Caco-2 (cell line): Measurements from ENCODE around the gene IL1F10. TPM values are rescaled to one million over a fixed set of nuclear protein-coding genes. Genes with fewer than 3 reads are reported as not detected.

Experiments used
- BruUV-seq: library from RNA; stranded (reverse); fragments of 400-500 nt; replicated peaks from 2 replicates; lab custom pipeline; 2021; lab: Mats Ljungman, UMichigan
- CTCF ChIA-PET: fragments of 300-600 bp; sonication (Branson Sonifier 250); formaldehyde crosslinking; loops from one replicate; lab custom pipeline; 2022; ENCODE audit warnings: antibody characterized with exemption; lab: Charles Lee
- POLR2A ChIA-PET: fragments of 300-600 bp; sonication (Branson Sonifier 250); formaldehyde crosslinking; loops from one replicate; lab custom pipeline; 2022; ENCODE audit warnings: antibody characterized with exemption; lab: Charles Lee
- DNase-seq, 2 experiments: peaks; one replicate each; pipeline versions ENCODE4 v3.0.0 to v3.0.0-alpha.2; 2020 to 2022
- H3K27me3 ChIP-seq: replicated peaks from 2 replicates; pipeline ENCODE4 v1.6.0; 2011; ENCODE audit warnings: low read length; ENCODE audit not compliant: control insufficient read depth, insufficient read depth
- H3K36me3 ChIP-seq: 2 replicates; pipeline ENCODE4 v1.5.1; 2011; ENCODE audit warnings: low read length; ENCODE audit not compliant: control insufficient read depth, insufficient read depth
- H3K4me1 ChIP-seq: fragments of 250-450 bp; sonication (Bioruptor Pico); 2 replicates; pipeline ENCODE4 v1.5.1; 2020; ENCODE audit warnings: mild to moderate bottlenecking
- H3K4me3 ChIP-seq: 2 replicates; pipeline ENCODE4 v1.5.1; 2011; ENCODE audit warnings: low read depth, mild to moderate bottlenecking, control low read depth, low read length
- H3K9me3 ChIP-seq: fragments of 250-450 bp; sonication (Bioruptor Pico); 2 replicates; pipeline ENCODE4 v1.5.1; 2020; ENCODE audit warnings: mild to moderate bottlenecking, moderate library complexity
- H3K27ac Mint-ChIP-seq: one replicate; pipeline ENCODE4 v1.8.0; 2022; ENCODE audit warnings: mixed read lengths; ENCODE audit not compliant: unreplicated experiment
- H3K27me3 Mint-ChIP-seq: one replicate; pipeline ENCODE4 v1.8.0; 2022; ENCODE audit warnings: mixed read lengths; ENCODE audit not compliant: insufficient read depth, unreplicated experiment
- H3K36me3 Mint-ChIP-seq: one replicate; pipeline ENCODE4 v1.8.0; 2022; ENCODE audit warnings: mild to moderate bottlenecking, mixed read lengths; ENCODE audit not compliant: insufficient read depth, unreplicated experiment
- H3K4me1 Mint-ChIP-seq: one replicate; pipeline ENCODE4 v1.8.0; 2022; ENCODE audit warnings: low read depth, mixed read lengths; ENCODE audit not compliant: unreplicated experiment
- H3K4me3 Mint-ChIP-seq: one replicate; pipeline ENCODE4 v1.8.0; 2022; ENCODE audit warnings: mild to moderate bottlenecking, moderate library complexity, mixed read lengths; ENCODE audit not compliant: unreplicated experiment
- H3K9me3 Mint-ChIP-seq: one replicate; pipeline ENCODE4 v1.8.0; 2022; ENCODE audit warnings: mixed read lengths; ENCODE audit not compliant: unreplicated experiment
- CTCF ChIP-seq, 2 experiments: fragments of 200-600 bp in 1 of 2; IDR thresholded peaks; 1 replicate in 1 of 2; 2 replicates in 1 of 2; pipeline versions ENCODE4 v1.5.1 to v1.8.0; 2011 to 2022; ENCODE audit warnings: antibody characterized with exemption in 1 of 2, control low read depth in 1 of 2, inconsistent platforms in 1 of 2, low read depth in 1 of 2, low read length in 1 of 2, mild to moderate bottlenecking in 1 of 2, moderate library complexity in 1 of 2; ENCODE audit not compliant: insufficient read depth in 1 of 2, severe bottlenecking in 1 of 2, unreplicated experiment in 1 of 2
- intact Hi-C: fragments of 100-400 bp; cut with micrococcal nuclease; formaldehyde crosslinking; loops from one replicate; pipeline ENCODE4 v1.10.0; 2022; ENCODE audit not compliant: unreplicated experiment
- total RNA-seq: library from RNA; stranded (reverse); gene quantifications from 2 replicates; pipeline ENCODE4 v1.2.3, GENCODE V29; 2022

IL1F10 gene
- total RNA-seq, 1 experiment from 2014 or later, result not detected

DNA sequence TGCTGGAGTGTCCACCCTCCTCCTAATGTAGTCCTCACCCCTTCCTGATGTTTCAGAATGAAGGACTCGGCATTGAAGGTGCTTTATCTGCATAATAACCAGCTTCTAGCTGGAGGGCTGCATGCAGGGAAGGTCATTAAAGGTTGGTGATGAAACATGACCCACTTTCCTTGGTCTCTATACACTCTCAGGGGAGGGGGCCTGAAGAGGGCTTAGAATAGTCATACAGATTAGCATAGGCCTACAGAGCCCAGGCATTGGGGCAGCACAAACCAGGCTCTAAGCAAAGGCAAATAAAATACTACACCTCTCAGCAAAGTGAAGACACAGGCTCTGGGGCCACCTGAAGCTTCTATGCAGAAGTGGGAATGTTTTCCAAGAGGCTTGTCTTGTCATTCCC lies 7.0 kb upstream of the IL1F10 start:
- ChIA-PET CTCF (no interaction called here), POLR2A (no interaction called here)
- Histone ChIP-seq H3K9me3 (peaks cover 8% of the 10 kb centered on the region), H3K36me3 (no peaks in the 10 kb centered on the region), H3K4me3 (no peak overlapping the region), H3K27me3 (no peaks in the 10 kb centered on the region), H3K4me1 (peaks cover 9% of the 10 kb centered on the region)
- Mint-ChIP-seq H3K4me1 (peaks cover 7% of the 10 kb centered on the region), H3K4me3 (no peak overlapping the region), H3K36me3 (no peaks in the 10 kb centered on the region), H3K9me3 (peaks cover 18% of the 10 kb centered on the region), H3K27me3 (no peaks in the 10 kb centered on the region), H3K27ac (no peak overlapping the region)
- TF ChIP-seq CTCF (IDR thresholded peaks at IDR 0.05; ENCODE audit: insufficient read depth in 1 of 2, low read depth in 1 of 2, low read length in 1 of 2, severe bottlenecking in 1 of 2, unreplicated experiment in 1 of 2), result no peak
- DNase-seq, result no peak
- intact Hi-C loops, result no loop called here
- no TSS peak for BruUV-seq

- no TSS peak for BruUV-seq
- Histone ChIP-seq H3K4me3 (no peak overlapping the region), H3K27me3 (no peaks in the 10 kb centered on the region), H3K9me3 (peaks cover 7% of the 10 kb centered on the region), H3K4me1 (peaks cover 9% of the 10 kb centered on the region), H3K36me3 (no peaks in the 10 kb centered on the region)
- no peaks in the 10 kb centered on the region for H3K36me3 Mint-ChIP-seq
- H3K27ac Mint-ChIP-seq, result no peak overlapping the region
- TF ChIP-seq CTCF (IDR thresholded peaks at IDR 0.05; ENCODE audit: insufficient read depth in 1 of 2, low read depth in 1 of 2, low read length in 1 of 2, severe bottlenecking in 1 of 2, unreplicated experiment in 1 of 2), result no peak
- intact Hi-C loops, result no loop called here
- CTCF ChIA-PET, result no interaction called here
- peaks cover 13% of the 10 kb centered on the region for H3K9me3 Mint-ChIP-seq
- H3K4me3 Mint-ChIP-seq, result no peak overlapping the region
- no peaks in the 10 kb centered on the region for H3K27me3 Mint-ChIP-seq
- DNase-seq, result no peak
- POLR2A ChIA-PET, result no interaction called here
- peaks cover 7% of the 10 kb centered on the region for H3K4me1 Mint-ChIP-seq
These were observed 6.5 kb upstream of the IL1F10 start for GRCh38 chr2:113061241-113061640.

- Histone ChIP-seq H3K9me3 (peaks cover 7% of the 10 kb centered on the region), H3K27me3 (no peaks in the 10 kb centered on the region), H3K4me1 (peaks cover 9% of the 10 kb centered on the region), H3K36me3 (no peaks in the 10 kb centered on the region), H3K4me3 (no peak overlapping the region)
- Mint-ChIP-seq H3K27me3 (no peaks in the 10 kb centered on the region), H3K27ac (no peak overlapping the region), H3K9me3 (peaks cover 14% of the 10 kb centered on the region), H3K4me1 (peaks cover 7% of the 10 kb centered on the region), H3K36me3 (no peaks in the 10 kb centered on the region), H3K4me3 (no peak overlapping the region)
- CTCF ChIA-PET, result interaction anchor here (0.7 kb wide), 1 partner anchor 309 kb away, joined by 3 read pairs; no protein-coding TSS in a partner anchor
- POLR2A ChIA-PET, result no interaction called here
- intact Hi-C loops, result no loop called here
- no peak for TF ChIP-seq CTCF (IDR thresholded peaks at IDR 0.05; ENCODE audit: insufficient read depth in 1 of 2, low read depth in 1 of 2, low read length in 1 of 2, severe bottlenecking in 1 of 2, unreplicated experiment in 1 of 2)
- DNase-seq, result no peak
- BruUV-seq, result no TSS peak
These were observed 5.6 kb upstream of the IL1F10 start for GRCh38 chr2:113061896-113062770.
